HG03064 (cell line): ENCODE measurements around the gene CALML5.
"Not testable (repeated sequence)": the region's sequence is repeated elsewhere in the genome, so short reads cannot be mapped to it uniquely, and the experiment has no call there.

Experiments used
- ATAC-seq: cut with Tn5 transposase; IDR thresholded peaks from one replicate; pipeline ENCODE4 v1.9.1; 2021; ENCODE audit warnings: low read depth; ENCODE audit not compliant: unreplicated experiment

Gene CALML5

GRCh38 chr10:5486853-5487235 lies 12.5 kb downstream of the CALML5 start:
- no peak for ATAC-seq

DNA sequence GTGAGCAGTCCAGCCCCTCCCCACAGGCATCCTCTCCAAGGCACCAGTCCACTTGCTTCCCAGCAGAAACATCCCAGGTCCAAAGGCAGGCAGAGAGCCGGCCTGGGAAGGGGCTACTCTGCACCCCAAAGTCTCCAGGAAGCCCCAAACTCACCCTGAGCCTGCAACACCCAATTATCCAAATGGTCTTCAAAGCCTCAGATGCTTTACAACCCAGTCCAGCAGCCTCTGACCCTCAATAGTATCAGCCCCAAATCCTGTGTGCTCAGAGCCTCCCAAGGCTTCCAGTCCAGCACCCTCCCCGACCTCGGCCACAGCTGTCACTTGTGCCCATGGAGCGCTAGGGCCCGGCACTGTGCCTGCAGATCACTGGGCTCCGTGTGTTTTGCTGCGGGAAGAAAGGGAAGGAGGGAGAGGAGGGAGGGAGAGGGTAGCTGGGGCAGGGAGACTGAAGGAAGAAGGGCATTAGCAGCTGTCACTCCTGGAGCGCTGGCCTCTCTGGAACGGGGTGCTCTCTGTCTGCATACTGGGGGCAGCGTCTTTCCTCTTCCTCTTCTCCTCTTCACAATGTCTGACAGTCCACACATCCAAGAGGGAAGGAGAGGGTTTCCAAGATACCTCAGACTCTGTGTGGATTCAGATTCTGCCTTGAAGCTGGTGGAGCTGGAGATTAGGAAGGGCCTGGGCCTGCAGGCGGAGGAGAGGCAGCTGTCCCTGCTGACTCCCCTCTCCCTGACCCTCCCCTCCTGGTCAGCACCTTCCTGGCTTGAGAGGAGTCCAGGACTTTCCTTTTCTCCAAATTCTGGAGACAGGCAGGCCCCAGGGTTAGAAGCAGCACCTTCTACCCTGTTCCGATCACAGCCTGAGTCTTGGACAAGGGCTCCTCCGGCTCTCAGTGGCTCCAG lies 13.2 kb downstream of the CALML5 start:
- no peak for ATAC-seq

- ATAC-seq: no peak
Measured at GRCh38 chr10:5485290-5485689, 14.1 kb downstream of the CALML5 start.

GRCh38 chr10:5484205-5484604 lies 15.2 kb downstream of the CALML5 start:
- ATAC-seq: no peak

GRCh38 chr10:5482016-5482415 lies 17.4 kb downstream of the CALML5 start:
- ATAC-seq: no peak

GRCh38 chr10:5481121-5481520 lies 18.2 kb downstream of the CALML5 start:
- ATAC-seq: no peak

GRCh38 chr10:5480162-5480941 lies 19.0 kb downstream of the CALML5 start:
- no peak for ATAC-seq

GRCh38 chr10:5479481-5480161 lies 19.7 kb downstream of the CALML5 start:
- ATAC-seq: no peak

- no peak for ATAC-seq
Measured at GRCh38 chr10:5478694-5479305, 20.6 kb downstream of the CALML5 start.

- ATAC-seq: no peak
Measured at GRCh38 chr10:5477948-5478693, 21.2 kb downstream of the CALML5 start.

- ATAC-seq: no peak
Measured at GRCh38 chr10:5476918-5477525, 22.3 kb downstream of the CALML5 start.

DNA sequence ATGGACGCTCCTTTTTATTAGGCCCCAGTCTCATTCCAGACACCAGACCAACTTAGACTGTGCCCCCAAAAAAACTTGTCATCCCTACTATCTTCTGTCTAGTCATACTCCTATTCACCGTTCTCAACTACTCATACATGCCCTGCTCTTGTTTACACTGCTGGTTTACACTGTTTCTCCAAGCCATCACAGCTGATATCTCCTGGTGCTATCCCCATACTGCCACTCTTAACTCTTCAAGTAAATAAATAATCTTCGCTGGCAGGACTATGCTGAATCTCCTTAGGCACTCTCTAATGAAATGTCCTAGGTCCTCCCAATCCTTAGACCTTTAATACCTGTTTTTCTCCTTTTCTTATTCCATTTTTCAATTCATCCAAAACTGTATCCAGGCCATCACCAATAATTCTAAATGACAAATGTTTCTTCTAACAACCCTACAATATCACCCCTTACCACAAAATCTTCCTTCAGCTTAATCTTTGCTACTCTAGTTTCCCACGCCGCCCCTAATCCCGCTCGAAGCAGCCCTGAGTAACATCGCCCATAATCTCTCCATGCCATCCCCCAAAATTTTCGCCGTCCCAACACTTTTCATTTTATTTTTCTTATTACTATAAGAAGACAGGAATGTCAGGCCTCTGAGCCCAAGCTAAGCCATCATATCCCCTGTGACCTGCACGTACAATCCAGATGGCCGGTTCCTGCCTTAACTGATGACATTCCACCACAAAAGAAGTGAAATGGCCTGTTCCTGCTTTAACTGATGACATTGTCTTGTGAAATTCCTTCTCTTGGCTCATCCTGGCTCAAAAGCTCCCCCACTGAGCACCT lies 23.2 kb downstream of the CALML5 start:
- not testable (repeated sequence) for ATAC-seq

DNA sequence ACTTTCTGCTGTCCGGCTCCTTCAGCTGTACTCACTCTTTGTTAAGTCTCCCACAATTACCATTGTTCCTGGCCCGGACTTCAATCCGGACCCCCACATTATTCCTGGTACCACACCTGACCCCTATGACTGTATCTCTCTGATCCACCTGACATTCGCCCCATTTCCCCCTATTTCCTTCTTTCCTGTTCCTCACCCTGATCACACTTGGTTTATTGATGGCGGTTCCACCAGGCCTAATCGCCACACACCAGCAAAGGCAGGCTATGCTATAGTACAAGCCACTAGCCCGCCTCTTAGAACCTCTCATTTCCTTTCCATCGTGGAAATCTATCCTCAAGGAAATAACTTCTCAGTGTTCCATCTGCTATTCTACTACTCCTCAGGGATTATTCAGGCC lies 24.3 kb downstream of the CALML5 start:
- not testable (repeated sequence) for ATAC-seq

GRCh38 chr10:5474642-5475041 lies 24.7 kb downstream of the CALML5 start:
- not testable (repeated sequence) for ATAC-seq

DNA sequence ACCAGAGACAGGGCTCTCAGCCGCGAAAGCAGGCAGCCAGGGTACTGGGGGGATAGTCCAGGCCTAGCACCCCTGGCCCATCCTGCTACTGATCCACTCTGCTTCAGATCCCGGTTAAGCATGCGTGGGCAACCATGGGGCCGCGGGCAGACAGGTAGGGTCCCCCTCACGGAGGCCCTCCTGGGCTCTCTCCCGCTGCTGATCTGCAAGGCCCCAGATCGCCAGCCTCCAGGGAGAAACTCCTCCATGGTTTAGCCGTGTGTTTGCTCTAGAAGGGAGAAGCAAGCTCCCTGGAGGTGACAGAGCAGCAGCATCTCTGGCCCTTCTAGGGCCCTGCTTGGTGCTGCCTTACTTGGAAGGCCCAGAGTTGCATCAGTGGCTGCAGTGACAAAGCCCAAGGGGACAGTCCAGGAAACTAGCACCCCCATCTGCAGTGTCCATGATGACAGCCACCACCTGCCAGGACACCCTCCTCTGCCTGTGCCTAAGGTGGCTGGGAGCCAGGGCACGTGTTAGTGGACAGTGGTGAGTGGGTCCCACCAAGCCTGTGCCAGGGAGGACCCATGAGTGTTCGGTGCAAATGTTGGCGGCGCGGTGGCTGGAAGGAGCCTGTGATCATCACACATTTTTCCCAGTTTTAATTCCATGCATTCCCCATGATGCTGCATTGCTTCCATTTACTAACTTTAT lies 29.2 kb downstream of the CALML5 start:
- no peak for ATAC-seq

- ATAC-seq: no peak
Measured at GRCh38 chr10:5469353-5470061, 29.9 kb downstream of the CALML5 start.

DNA sequence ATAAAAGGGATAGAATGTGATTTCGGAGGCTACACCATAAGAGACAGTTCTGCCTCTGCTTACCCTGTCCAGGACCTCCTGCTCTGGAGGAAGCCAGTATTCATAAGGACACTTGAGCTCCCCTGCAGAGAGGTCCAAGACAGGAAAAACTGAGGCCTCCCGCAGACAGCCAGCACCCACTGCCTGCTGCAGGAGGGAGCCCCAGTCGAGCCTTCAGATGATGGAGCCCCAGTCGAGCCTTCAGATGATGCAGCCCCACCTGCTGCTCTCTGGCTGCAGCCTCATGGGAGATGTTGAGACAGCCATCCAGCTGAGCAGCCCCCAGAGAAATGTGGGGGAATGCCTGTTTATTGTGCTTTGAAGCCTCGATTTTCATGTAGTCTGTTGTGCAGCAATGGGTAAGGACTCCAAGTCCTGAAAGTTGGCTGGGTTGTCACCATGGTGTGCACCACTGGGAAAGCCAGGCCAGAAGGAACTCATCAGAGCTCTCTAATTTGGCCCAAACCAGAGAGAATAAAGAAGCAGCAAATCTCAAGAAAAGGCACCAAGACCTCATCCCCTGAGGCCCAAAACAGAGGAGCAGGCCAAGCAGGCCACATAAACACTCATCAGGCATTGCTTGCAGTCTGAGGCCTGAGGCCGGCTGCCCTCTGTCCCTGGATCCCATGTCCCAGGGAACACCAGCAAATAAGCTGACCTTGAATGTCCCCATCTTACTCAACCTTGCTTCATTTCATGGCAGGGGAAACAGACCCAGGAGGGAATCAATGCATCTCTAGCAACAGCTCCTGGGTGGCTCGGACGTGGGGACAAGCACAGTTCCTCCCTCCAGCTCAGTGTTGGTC lies 30.9 kb downstream of the CALML5 start:
- no peak for ATAC-seq
